Small intestine (tissue), 7 donors: ENCODE results near the gene ECHS1. TPM values are rescaled to one million over a fixed set of nuclear protein-coding genes. Genes with fewer than 3 reads are reported as not detected.
A peak's percentile ranks its signal among the peaks of the same experiment; 100 is the strongest.

Source experiments
- DNase-seq, 2 donors: peaks; one replicate each; pipeline versions ENCODE4 v3.0.0 to v3.0.0-alpha.2; 2013
- FAIRE-seq: peaks from 2 replicates; lab custom pipeline; 2012; peaks lifted over from hg19 to GRCh38; lab: Jason Lieb, UNC
- H3K27ac ChIP-seq, 3 donors: one replicate each; pipeline ENCODE4 v1.5.1; 2013; ENCODE audit warnings: low read length in 2 of 3, mild to moderate bottlenecking in 2 of 3, control low read depth in 1 of 3, inconsistent platforms in 1 of 3, low read depth in 1 of 3, moderate library complexity in 1 of 3
- H3K27me3 ChIP-seq, 3 donors: one replicate each; pipeline ENCODE4 v1.6.1; 2013; ENCODE audit warnings: low read length in 3 of 3, inconsistent platforms in 1 of 3; ENCODE audit not compliant: control insufficient read depth in 3 of 3, insufficient read depth in 3 of 3
- H3K36me3 ChIP-seq, 3 donors: one replicate each; pipeline ENCODE4 v1.6.1; 2013; ENCODE audit warnings: low read length in 3 of 3, inconsistent platforms in 1 of 3, low read depth in 1 of 3, mild to moderate bottlenecking in 1 of 3, moderate library complexity in 1 of 3; ENCODE audit not compliant: control insufficient read depth in 3 of 3, insufficient read depth in 2 of 3
- H3K4me1 ChIP-seq, 3 donors: one replicate each; pipeline ENCODE4 v1.6.1; 2013; ENCODE audit warnings: low read length in 2 of 3, inconsistent platforms in 1 of 3, low read depth in 1 of 3, mild to moderate bottlenecking in 1 of 3, moderate library complexity in 1 of 3; ENCODE audit not compliant: control insufficient read depth in 3 of 3, insufficient read depth in 2 of 3
- H3K4me3 ChIP-seq, 3 donors: one replicate each; pipeline ENCODE4 v1.5.1; 2013; ENCODE audit warnings: low read length in 3 of 3, control low read depth in 1 of 3, inconsistent platforms in 1 of 3, low read depth in 1 of 3, mild to moderate bottlenecking in 1 of 3, moderate library complexity in 1 of 3
- H3K9me3 ChIP-seq, 2 donors: one replicate each; pipeline ENCODE4 v1.6.1; 2013; ENCODE audit warnings: low read depth in 1 of 2, low read length in 1 of 2; ENCODE audit not compliant: control insufficient read depth in 2 of 2, insufficient read depth in 1 of 2
- WGBS, 3 donors: extraction: QIAGEN DNeasy Blood & Tissue Kit; methylation state at CpG; one replicate each; pipeline ENCODE4 v1.1.7; 2013; 5-methylcytosine and 5-hydroxymethylcytosine counted together
- polyA plus RNA-seq, 4 donors: library from polyadenylated mRNA; stranded (reverse) in 3 of 4; unstranded in 1 of 4; fragments of 200-250 nt in 3 of 4; fragments of 120-200 nt in 1 of 4; gene quantifications; one replicate each; pipeline versions ENCODE4 v1.2.1 to v1.2.3, GENCODE V29; 2013
- donor health status: healthy with polysubstance abuse.
- donor health status: control.
- donor health status: control.
- donor health status: Bipolar disorder and iron deficiency.
- donor health status: healthy.

ECHS1 gene
- polyA plus RNA-seq, 4 donors, result 140 to 371 (median 225) TPM

DNA sequence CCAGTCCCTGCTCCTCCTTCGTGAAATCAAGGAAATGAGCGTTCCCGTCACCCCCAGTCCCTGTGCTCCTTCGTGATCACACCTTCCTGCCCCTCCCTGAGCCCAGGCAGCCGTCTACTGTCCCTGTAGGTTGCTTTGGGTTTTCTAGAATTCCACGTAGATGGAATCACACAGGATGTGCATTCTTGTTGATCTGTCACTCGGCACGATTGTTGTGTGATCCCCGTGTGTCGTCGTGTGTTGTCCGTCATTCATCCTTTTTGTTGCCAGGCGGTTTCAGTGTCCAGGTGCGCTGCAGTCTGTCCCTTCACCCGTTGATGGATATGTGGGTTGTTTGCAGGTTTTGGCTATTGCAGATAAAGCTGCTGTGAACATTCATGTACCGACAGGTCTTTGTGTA is 30.2 kb upstream of the ECHS1 start:
- FAIRE-seq, result no peak
- DNase-seq, result no peak
- no peak overlapping the region for H3K27ac ChIP-seq
- H3K27me3 ChIP-seq, result no peaks in the 10 kb centered on the region
- no peaks in the 10 kb centered on the region for H3K9me3 ChIP-seq
- peaks cover 0 to 58% (median 12%) of the 10 kb centered on the region in 3 donors for H3K36me3 ChIP-seq
- WGBS, 3 donors, result 87 to 89% (median 88%) methylated on average over 16 of the region's 16 CpGs
- H3K4me3 ChIP-seq, result no peak overlapping the region
- peaks cover 0 to 7% (median 3%) of the 10 kb centered on the region in 3 donors for H3K4me1 ChIP-seq

DNA sequence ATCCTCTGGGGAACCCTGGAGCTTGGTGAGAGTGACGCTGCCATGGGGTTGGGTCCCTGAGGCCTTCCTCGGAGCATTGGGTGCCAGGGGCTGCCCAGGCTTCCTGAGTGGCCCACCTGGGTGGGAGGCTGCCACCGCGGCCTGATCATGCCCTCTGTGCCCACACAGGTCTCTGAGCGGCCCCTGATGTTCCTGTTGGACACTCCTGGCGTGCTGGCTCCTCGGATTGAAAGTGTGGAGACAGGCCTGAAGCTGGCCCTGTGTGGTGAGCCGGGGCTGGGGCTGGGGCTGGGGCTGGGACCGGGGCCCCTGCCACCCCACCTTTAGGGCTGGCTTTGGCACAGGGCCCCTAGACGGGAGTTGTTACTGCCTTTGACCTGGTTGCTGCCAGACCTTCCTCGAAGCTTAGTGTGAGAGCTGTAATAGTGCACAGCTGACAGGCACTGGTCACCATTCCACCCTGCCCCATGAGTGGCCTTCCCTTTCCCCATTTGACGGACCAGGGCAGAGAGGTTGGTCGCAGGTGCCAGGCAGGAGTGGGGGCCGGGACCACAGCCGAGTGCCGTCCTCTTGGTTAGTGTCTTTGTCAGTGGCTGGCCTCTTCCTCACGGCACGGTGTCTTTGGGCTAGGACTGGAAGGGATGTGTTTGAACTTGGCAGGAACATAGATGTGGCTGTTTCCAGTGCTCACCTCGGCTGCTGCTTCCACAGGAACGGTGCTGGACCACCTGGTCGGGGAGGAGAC is 29.0 kb upstream of the ECHS1 start:
- Histone ChIP-seq H3K9me3 (no peaks in the 10 kb centered on the region), H3K27ac (peak overlapping the region in 2 of 3 donors; percentile 12 to 94), H3K36me3 (peaks cover 0 to 62% (median 11%) of the 10 kb centered on the region in 3 donors), H3K27me3 (no peaks in the 10 kb centered on the region), H3K4me1 (peaks cover 0 to 7% (median 3%) of the 10 kb centered on the region in 3 donors), H3K4me3 (no peak overlapping the region)
- 95 to 97% (median 97%) methylated on average over 21 of the region's 21 CpGs for WGBS, 3 donors
- FAIRE-seq, result no peak
- no peak for DNase-seq

DNA sequence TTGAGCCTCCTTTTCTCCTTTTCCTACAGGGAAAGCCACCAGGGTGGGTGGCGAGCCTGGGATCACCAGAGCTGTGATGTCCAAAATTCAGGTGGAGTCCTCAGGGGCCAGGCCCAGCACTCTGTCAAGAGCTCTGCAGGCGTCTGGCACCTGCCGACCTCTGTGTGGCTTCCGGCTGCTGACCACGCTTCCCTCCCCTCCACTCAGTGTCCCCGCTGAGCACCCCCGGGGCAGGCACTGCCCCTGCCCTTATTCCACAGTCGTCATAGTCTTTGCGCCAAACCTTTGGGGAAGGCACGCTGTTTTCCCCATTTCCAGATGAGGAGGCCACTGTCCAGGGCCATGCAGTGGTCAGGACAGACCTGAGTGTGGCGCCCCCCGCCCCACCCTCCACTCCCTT is 28.3 kb upstream of the ECHS1 start:
- Histone ChIP-seq H3K4me3 (no peak overlapping the region), H3K36me3 (peaks cover 0 to 65% (median 10%) of the 10 kb centered on the region in 3 donors), H3K9me3 (no peaks in the 10 kb centered on the region), H3K27me3 (no peaks in the 10 kb centered on the region), H3K4me1 (peaks cover 0 to 7% (median 3%) of the 10 kb centered on the region in 3 donors), H3K27ac (peak overlapping the region in 2 of 3 donors; percentile 12 to 94)
- 84 to 93% (median 91%) methylated on average over 8 to 12 of the region's 12 CpGs for WGBS, 3 donors
- FAIRE-seq (no peak), DNase-seq (no peak)

DNA sequence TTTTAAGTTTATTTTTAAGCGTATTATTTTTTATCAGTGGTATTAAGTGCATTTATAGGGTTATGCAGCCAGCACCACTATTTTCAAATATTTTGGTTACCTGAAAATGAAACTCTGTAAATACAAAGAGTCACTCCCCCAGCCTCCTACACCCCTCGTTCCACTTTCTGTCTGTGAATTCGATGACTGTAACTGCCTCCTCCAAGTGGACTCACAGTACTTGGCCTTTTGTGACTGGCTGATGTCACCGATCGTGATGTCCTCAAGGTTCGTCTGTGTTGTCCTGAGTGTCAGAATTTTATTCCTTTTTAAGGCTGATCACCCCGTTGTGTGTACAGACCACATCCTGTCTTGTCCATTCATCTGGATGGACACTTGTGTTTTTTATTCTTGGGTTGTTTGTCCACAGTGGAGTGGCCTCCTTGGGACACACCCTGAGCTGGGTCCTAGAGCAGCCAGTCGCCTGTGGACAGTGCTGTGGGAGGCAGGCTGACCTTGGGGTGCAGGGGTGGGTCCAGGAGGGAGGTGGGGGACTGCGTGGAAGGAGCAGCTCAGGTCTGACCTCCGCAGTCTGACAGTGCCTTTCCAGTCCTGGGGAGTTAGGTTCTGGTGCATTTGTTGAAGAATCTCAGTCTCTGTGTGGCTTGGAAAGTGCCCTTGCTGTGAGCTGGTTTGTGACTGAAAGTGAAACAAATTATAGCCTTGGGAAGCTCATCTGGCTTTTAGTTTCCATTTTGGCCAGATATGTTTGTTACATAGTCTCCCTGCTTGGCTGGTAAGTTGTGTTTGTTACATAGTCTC is 27.7 kb upstream of the ECHS1 start:
- peak overlapping the region in 2 of 3 donors; percentile 12 to 94 for H3K27ac ChIP-seq
- peaks cover 0 to 69% (median 10%) of the 10 kb centered on the region in 3 donors for H3K36me3 ChIP-seq
- 55 to 68% (median 58%) methylated on average over 10 of the region's 10 CpGs for WGBS, 3 donors
- FAIRE-seq, result no peak
- H3K9me3 ChIP-seq, result no peaks in the 10 kb centered on the region
- peaks cover 0 to 7% (median 3%) of the 10 kb centered on the region in 3 donors for H3K4me1 ChIP-seq
- no peak overlapping the region for H3K4me3 ChIP-seq
- DNase-seq, result peak in 1 of 2 donors; percentile 19
- no peaks in the 10 kb centered on the region for H3K27me3 ChIP-seq

DNA sequence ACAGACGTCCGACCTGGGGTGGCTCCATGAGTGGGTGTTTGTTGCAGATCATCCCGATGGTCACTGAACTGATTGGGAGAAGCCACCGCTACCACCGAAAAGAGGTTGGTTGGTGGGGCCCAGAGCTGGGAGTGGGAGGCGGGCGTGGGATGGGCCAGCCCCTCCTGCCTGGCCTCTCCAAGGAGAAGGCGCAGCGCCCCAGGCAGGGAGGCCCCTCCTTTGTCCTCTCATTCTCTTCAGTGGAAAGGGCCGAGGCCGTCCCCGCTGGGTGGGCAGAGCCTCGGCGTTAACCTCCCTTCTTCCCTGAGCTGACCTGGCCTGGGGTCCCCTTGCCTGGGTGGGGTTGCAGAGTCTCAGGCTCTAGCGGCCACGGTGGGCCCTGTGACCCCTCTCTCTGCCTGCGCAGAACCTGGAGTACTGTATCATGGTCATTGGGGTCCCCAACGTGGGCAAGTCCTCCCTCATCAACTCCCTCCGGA is 26.0 kb upstream of the ECHS1 start:
- Histone ChIP-seq H3K4me1 (peaks cover 0 to 7% (median 3%) of the 10 kb centered on the region in 3 donors), H3K9me3 (no peaks in the 10 kb centered on the region), H3K27ac (no peak overlapping the region), H3K27me3 (no peaks in the 10 kb centered on the region), H3K36me3 (peaks cover 0 to 75% (median 10%) of the 10 kb centered on the region in 3 donors), H3K4me3 (no peak overlapping the region)
- WGBS, 3 donors, result 95 to 97% (median 96%) methylated on average over 18 to 19 of the region's 19 CpGs
- no peak for FAIRE-seq
- DNase-seq, result no peak

DNA sequence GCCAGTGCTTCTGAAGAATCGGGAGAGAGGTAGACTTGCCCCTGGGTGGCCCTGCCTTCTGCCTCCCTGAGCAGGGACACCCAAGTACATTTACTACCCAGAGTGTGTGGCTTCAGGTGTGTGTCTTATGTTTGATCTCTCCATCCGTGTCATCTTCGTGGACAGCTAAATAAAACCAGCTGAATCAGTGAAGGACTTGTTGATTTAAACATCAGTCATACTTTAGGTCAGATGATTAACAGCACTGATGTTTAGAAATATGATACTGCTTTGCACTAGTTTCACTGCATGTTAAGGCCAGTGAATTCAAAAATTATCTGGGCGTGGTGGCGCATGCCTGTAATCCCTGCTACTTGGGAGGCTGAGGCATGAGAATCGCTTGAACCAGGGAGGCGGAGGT is 24.8 kb upstream of the ECHS1 start:
- FAIRE-seq, result no peak
- H3K9me3 ChIP-seq, result no peaks in the 10 kb centered on the region
- no peak overlapping the region for H3K4me3 ChIP-seq
- peaks cover 0 to 8% (median 3%) of the 10 kb centered on the region in 3 donors for H3K4me1 ChIP-seq
- DNase-seq, result no peak
- H3K27me3 ChIP-seq, result no peaks in the 10 kb centered on the region
- H3K36me3 ChIP-seq, result peaks cover 0 to 66% (median 7%) of the 10 kb centered on the region in 3 donors
- no peak overlapping the region for H3K27ac ChIP-seq
- WGBS, 3 donors, result 97 to 99% (median 98%) methylated on average over 7 of the region's 7 CpGs

DNA sequence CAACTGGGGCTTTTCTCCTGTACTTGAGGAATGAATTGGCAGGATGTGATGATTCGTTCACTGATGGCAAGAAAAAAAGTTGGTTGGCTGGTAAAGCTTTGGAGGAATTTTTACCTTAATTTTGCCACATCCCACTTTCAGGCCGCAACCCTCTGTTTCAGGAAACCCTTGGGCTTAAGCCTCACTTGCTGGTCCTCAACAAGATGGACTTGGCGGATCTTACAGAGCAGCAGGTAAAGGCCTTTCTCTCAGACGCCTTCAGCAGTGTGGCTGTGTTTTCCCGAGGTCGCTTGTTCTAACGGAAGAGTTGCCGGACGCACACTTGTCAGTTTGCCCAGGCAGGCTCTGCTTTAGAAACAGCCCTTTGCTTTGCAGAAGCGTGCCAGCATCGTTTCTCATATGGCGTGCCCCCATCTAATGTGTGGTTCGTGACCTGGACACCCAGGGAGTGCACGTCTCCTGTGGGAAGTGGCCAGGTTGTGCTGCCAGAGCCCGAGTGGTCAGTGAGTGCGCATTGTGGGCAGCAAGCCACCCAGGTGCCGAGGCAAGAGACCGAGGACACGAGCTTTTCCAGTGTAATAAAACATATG is 23.0 kb upstream of the ECHS1 start:
- no peak for FAIRE-seq
- no peaks in the 10 kb centered on the region for H3K9me3 ChIP-seq
- H3K36me3 ChIP-seq, result peaks cover 0 to 55% (median 8%) of the 10 kb centered on the region in 3 donors
- peaks cover 0 to 8% (median 3%) of the 10 kb centered on the region in 3 donors for H3K4me1 ChIP-seq
- no peak overlapping the region for H3K27ac ChIP-seq
- H3K27me3 ChIP-seq, result no peaks in the 10 kb centered on the region
- WGBS, 3 donors, result 95 to 96% (median 96%) methylated on average over 19 of the region's 19 CpGs
- no peak overlapping the region for H3K4me3 ChIP-seq
- DNase-seq, result no peak

DNA sequence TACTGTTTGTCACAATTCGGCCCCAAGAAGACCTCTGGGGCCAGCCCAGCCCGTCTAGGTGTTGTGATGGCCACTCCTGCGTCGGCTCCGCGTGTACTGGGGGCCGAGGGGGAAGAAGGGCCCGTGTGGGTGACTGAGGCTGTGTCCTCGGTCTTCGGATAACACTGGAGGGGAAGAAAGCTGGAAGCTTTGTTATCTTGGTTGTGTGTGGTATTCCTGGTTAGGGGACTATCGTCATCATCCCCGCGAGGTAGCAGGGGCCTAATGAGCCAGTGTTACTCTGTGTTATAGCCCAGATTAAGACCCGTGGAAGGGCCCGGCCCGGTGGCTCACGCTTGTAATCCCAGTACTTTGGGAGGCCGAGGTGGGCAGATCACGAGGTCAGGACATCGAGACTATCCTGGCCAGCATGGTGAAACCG is 21.7 kb upstream of the ECHS1 start:
- peaks cover 0 to 2% (median 0%) of the 10 kb centered on the region in 3 donors for H3K4me1 ChIP-seq
- no peaks in the 10 kb centered on the region for H3K27me3 ChIP-seq
- peak overlapping the region; percentile 78 to 94 (median 86) for H3K27ac ChIP-seq
- no peak for FAIRE-seq
- WGBS, 3 donors, result 14 to 25% (median 20%) methylated on average over 21 of the region's 21 CpGs
- peak overlapping the region; percentile 75 to 78 (median 75) for H3K4me3 ChIP-seq
- H3K36me3 ChIP-seq, result peaks cover 0 to 54% (median 10%) of the 10 kb centered on the region in 3 donors
- H3K9me3 ChIP-seq, result no peaks in the 10 kb centered on the region
- peak in 1 of 2 donors; percentile 22 for DNase-seq
